Measurements from ENCODE around the gene CD6. TPM values are rescaled to one million over a fixed set of nuclear protein-coding genes. Genes with fewer than 3 reads are reported as not detected.

CD6 gene
- polyA plus RNA-seq, 2 donors: 1.3 to 1.4 TPM

- 80 to 89% methylated on average over 9 of the region's 9 CpGs for WGBS, 2 donors
- no peak overlapping the region for H3K4me3 ChIP-seq (ENCODE audit: low read depth in 1 of 2, low read length in 2 of 2)
- H3K36me3 ChIP-seq (ENCODE audit: control insufficient read depth in 2 of 2, insufficient read depth in 2 of 2, low read length in 1 of 2): no peaks in the 10 kb centered on the region
- H3K4me1 ChIP-seq (ENCODE audit: control insufficient read depth in 2 of 2, insufficient read depth in 2 of 2, low read length in 1 of 2): no peaks in the 10 kb centered on the region
- no peaks in the 10 kb centered on the region for H3K27me3 ChIP-seq (ENCODE audit: control insufficient read depth in 1 of 2, insufficient read depth in 2 of 2, low read length in 2 of 2)
- no peaks in the 10 kb centered on the region for H3K9me3 ChIP-seq (ENCODE audit: control insufficient read depth in 2 of 2, insufficient read depth in 1 of 2, low read depth in 1 of 2, low read length in 1 of 2)
- no peak overlapping the region for H3K27ac ChIP-seq (ENCODE audit: low read depth in 2 of 2, low read length in 1 of 2)
These were observed 16.2 kb downstream of the CD6 start for GRCh38 chr11:60987577-60988277.

- H3K4me3 ChIP-seq (ENCODE audit: low read depth in 1 of 2, low read length in 2 of 2): no peak overlapping the region
- H3K9me3 ChIP-seq (ENCODE audit: control insufficient read depth in 2 of 2, insufficient read depth in 1 of 2, low read depth in 1 of 2, low read length in 1 of 2): no peaks in the 10 kb centered on the region
- H3K27ac ChIP-seq (ENCODE audit: low read depth in 2 of 2, low read length in 1 of 2): no peak overlapping the region
- H3K4me1 ChIP-seq (ENCODE audit: control insufficient read depth in 2 of 2, insufficient read depth in 2 of 2, low read length in 1 of 2): no peaks in the 10 kb centered on the region
- no peaks in the 10 kb centered on the region for H3K27me3 ChIP-seq (ENCODE audit: control insufficient read depth in 1 of 2, insufficient read depth in 2 of 2, low read length in 2 of 2)
- H3K36me3 ChIP-seq (ENCODE audit: control insufficient read depth in 2 of 2, insufficient read depth in 2 of 2, low read length in 1 of 2): no peaks in the 10 kb centered on the region
- WGBS, 2 donors: 72 to 80% methylated on average over 2 of the region's 2 CpGs
These were observed 17.2 kb downstream of the CD6 start for GRCh38 chr11:60988658-60989057.

GRCh38 chr11:60989093-60989650 is 17.7 kb downstream of the CD6 start:
- Histone ChIP-seq H3K27me3 (ENCODE audit: control insufficient read depth in 1 of 2, insufficient read depth in 2 of 2, low read length in 2 of 2) (no peaks in the 10 kb centered on the region), H3K9me3 (ENCODE audit: control insufficient read depth in 2 of 2, insufficient read depth in 1 of 2, low read depth in 1 of 2, low read length in 1 of 2) (no peaks in the 10 kb centered on the region), H3K4me1 (ENCODE audit: control insufficient read depth in 2 of 2, insufficient read depth in 2 of 2, low read length in 1 of 2) (no peaks in the 10 kb centered on the region), H3K36me3 (ENCODE audit: control insufficient read depth in 2 of 2, insufficient read depth in 2 of 2, low read length in 1 of 2) (no peaks in the 10 kb centered on the region), H3K27ac (ENCODE audit: low read depth in 2 of 2, low read length in 1 of 2) (no peak overlapping the region), H3K4me3 (ENCODE audit: low read depth in 1 of 2, low read length in 2 of 2) (no peak overlapping the region)
- 70 to 73% methylated on average over 12 of the region's 12 CpGs for WGBS, 2 donors

GRCh38 chr11:60991457-60991856 is 20.0 kb downstream of the CD6 start:
- Histone ChIP-seq H3K4me3 (ENCODE audit: low read depth in 1 of 2, low read length in 2 of 2) (no peak overlapping the region), H3K9me3 (ENCODE audit: control insufficient read depth in 2 of 2, insufficient read depth in 1 of 2, low read depth in 1 of 2, low read length in 1 of 2) (no peaks in the 10 kb centered on the region), H3K4me1 (ENCODE audit: control insufficient read depth in 2 of 2, insufficient read depth in 2 of 2, low read length in 1 of 2) (peaks cover 3% of the 10 kb centered on the region in 2 donors), H3K27me3 (ENCODE audit: control insufficient read depth in 1 of 2, insufficient read depth in 2 of 2, low read length in 2 of 2) (no peaks in the 10 kb centered on the region), H3K36me3 (ENCODE audit: control insufficient read depth in 2 of 2, insufficient read depth in 2 of 2, low read length in 1 of 2) (no peaks in the 10 kb centered on the region), H3K27ac (ENCODE audit: low read depth in 2 of 2, low read length in 1 of 2) (no peak overlapping the region)
- 78 to 84% methylated on average over 4 of the region's 4 CpGs for WGBS, 2 donors

GRCh38 chr11:60992842-60993409 is 21.4 kb downstream of the CD6 start:
- Histone ChIP-seq H3K36me3 (ENCODE audit: control insufficient read depth in 2 of 2, insufficient read depth in 2 of 2, low read length in 1 of 2) (no peaks in the 10 kb centered on the region), H3K27ac (ENCODE audit: low read depth in 2 of 2, low read length in 1 of 2) (no peak overlapping the region), H3K9me3 (ENCODE audit: control insufficient read depth in 2 of 2, insufficient read depth in 1 of 2, low read depth in 1 of 2, low read length in 1 of 2) (no peaks in the 10 kb centered on the region), H3K4me1 (ENCODE audit: control insufficient read depth in 2 of 2, insufficient read depth in 2 of 2, low read length in 1 of 2) (peaks cover 5 to 6% of the 10 kb centered on the region in 2 donors), H3K27me3 (ENCODE audit: control insufficient read depth in 1 of 2, insufficient read depth in 2 of 2, low read length in 2 of 2) (no peaks in the 10 kb centered on the region), H3K4me3 (ENCODE audit: low read depth in 1 of 2, low read length in 2 of 2) (no peak overlapping the region)
- WGBS, 2 donors: 55 to 63% methylated on average over 5 of the region's 5 CpGs

- no peak overlapping the region for H3K4me3 ChIP-seq (ENCODE audit: low read depth in 1 of 2, low read length in 2 of 2)
These were observed 22.1 kb downstream of the CD6 start for GRCh38 chr11:60993615-60994014.

GRCh38 chr11:60994541-60995080 is 23.1 kb downstream of the CD6 start:
- Histone ChIP-seq H3K4me1 (ENCODE audit: control insufficient read depth in 2 of 2, insufficient read depth in 2 of 2, low read length in 1 of 2) (peaks cover 5 to 6% of the 10 kb centered on the region in 2 donors), H3K9me3 (ENCODE audit: control insufficient read depth in 2 of 2, insufficient read depth in 1 of 2, low read depth in 1 of 2, low read length in 1 of 2) (no peaks in the 10 kb centered on the region), H3K36me3 (ENCODE audit: control insufficient read depth in 2 of 2, insufficient read depth in 2 of 2, low read length in 1 of 2) (no peaks in the 10 kb centered on the region), H3K27ac (ENCODE audit: low read depth in 2 of 2, low read length in 1 of 2) (no peak overlapping the region), H3K4me3 (ENCODE audit: low read depth in 1 of 2, low read length in 2 of 2) (no peak overlapping the region), H3K27me3 (ENCODE audit: control insufficient read depth in 1 of 2, insufficient read depth in 2 of 2, low read length in 2 of 2) (no peaks in the 10 kb centered on the region)
- 40 to 49% methylated on average over 7 of the region's 7 CpGs for WGBS, 2 donors

More at GRCh38 chr11:60993615-60994014, 22.1 kb downstream of the CD6 start:
- Histone ChIP-seq H3K27me3 (ENCODE audit: control insufficient read depth in 1 of 2, insufficient read depth in 2 of 2, low read length in 2 of 2) (no peaks in the 10 kb centered on the region), H3K36me3 (ENCODE audit: control insufficient read depth in 2 of 2, insufficient read depth in 2 of 2, low read length in 1 of 2) (no peaks in the 10 kb centered on the region), H3K9me3 (ENCODE audit: control insufficient read depth in 2 of 2, insufficient read depth in 1 of 2, low read depth in 1 of 2, low read length in 1 of 2) (no peaks in the 10 kb centered on the region), H3K27ac (ENCODE audit: low read depth in 2 of 2, low read length in 1 of 2) (no peak overlapping the region), H3K4me1 (ENCODE audit: control insufficient read depth in 2 of 2, insufficient read depth in 2 of 2, low read length in 1 of 2) (peaks cover 5 to 6% of the 10 kb centered on the region in 2 donors)
- WGBS, 2 donors: 66 to 70% methylated on average over 7 of the region's 7 CpGs

GRCh38 chr11:60995798-60996197 is 24.3 kb downstream of the CD6 start:
- peaks cover 5 to 6% of the 10 kb centered on the region in 2 donors for H3K4me1 ChIP-seq (ENCODE audit: control insufficient read depth in 2 of 2, insufficient read depth in 2 of 2, low read length in 1 of 2)

GRCh38 chr11:60996381-60997138 is 25.1 kb downstream of the CD6 start:
- Histone ChIP-seq H3K27me3 (ENCODE audit: control insufficient read depth in 1 of 2, insufficient read depth in 2 of 2, low read length in 2 of 2) (no peaks in the 10 kb centered on the region), H3K4me3 (ENCODE audit: low read depth in 1 of 2, low read length in 2 of 2) (no peak overlapping the region), H3K27ac (ENCODE audit: low read depth in 2 of 2, low read length in 1 of 2) (no peak overlapping the region), H3K4me1 (ENCODE audit: control insufficient read depth in 2 of 2, insufficient read depth in 2 of 2, low read length in 1 of 2) (peaks cover 5 to 6% of the 10 kb centered on the region in 2 donors), H3K36me3 (ENCODE audit: control insufficient read depth in 2 of 2, insufficient read depth in 2 of 2, low read length in 1 of 2) (no peaks in the 10 kb centered on the region), H3K9me3 (ENCODE audit: control insufficient read depth in 2 of 2, insufficient read depth in 1 of 2, low read depth in 1 of 2, low read length in 1 of 2) (no peaks in the 10 kb centered on the region)
- 53 to 66% methylated on average over 13 of the region's 13 CpGs for WGBS, 2 donors

More at GRCh38 chr11:60995798-60996197, 24.3 kb downstream of the CD6 start:
- no peak overlapping the region for H3K27ac ChIP-seq (ENCODE audit: low read depth in 2 of 2, low read length in 1 of 2)
- 44 to 52% methylated on average over 7 of the region's 7 CpGs for WGBS, 2 donors
- H3K4me3 ChIP-seq (ENCODE audit: low read depth in 1 of 2, low read length in 2 of 2): no peak overlapping the region
- no peaks in the 10 kb centered on the region for H3K27me3 ChIP-seq (ENCODE audit: control insufficient read depth in 1 of 2, insufficient read depth in 2 of 2, low read length in 2 of 2)
- no peaks in the 10 kb centered on the region for H3K9me3 ChIP-seq (ENCODE audit: control insufficient read depth in 2 of 2, insufficient read depth in 1 of 2, low read depth in 1 of 2, low read length in 1 of 2)
- H3K36me3 ChIP-seq (ENCODE audit: control insufficient read depth in 2 of 2, insufficient read depth in 2 of 2, low read length in 1 of 2): no peaks in the 10 kb centered on the region
